Lower leg skin (tissue), 3 donors: Measurements from ENCODE around the gene SCAF4.

ENCODE experiments used
- POLR2A ChIP-seq, 2 donors: fragments of 450-650 bp; IDR thresholded peaks; one replicate each; pipeline ENCODE4 v1.6.1; 2016 to 2017; ENCODE audit warnings: antibody characterized with exemption in 2 of 2, mild to moderate bottlenecking in 1 of 2, moderate library complexity in 1 of 2
- TF ChIP-seq, protein P1 (sequence below), 3 donors: fragments of 450-650 bp; IDR thresholded peaks; one replicate each; pipeline ENCODE4 v1.5.1; 2016; ENCODE audit warnings: antibody characterized with exemption in 3 of 3, mild to moderate bottlenecking in 3 of 3, moderate library complexity in 2 of 3

DNA sequence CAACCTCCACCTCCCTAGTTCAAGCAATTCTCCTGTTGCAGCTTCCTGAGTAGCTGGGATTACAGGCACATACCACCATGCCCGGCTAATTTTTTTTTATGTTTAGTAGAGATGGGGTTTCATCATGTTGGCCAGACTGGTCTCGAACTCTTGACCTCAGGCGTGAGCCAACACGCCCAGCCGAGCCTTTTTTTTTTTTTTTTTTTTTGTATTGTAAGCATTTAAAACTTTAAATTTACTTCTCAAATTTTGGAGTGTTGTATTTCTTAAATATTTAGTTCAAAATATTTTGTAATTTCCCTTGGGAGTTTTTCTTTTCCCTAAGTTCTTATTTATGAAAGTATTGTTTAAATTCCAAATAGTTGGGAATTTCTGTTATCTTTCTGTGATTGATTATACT lies 9.2 kb upstream of the SCAF4 start:
- TF ChIP-seq, protein P1, sequence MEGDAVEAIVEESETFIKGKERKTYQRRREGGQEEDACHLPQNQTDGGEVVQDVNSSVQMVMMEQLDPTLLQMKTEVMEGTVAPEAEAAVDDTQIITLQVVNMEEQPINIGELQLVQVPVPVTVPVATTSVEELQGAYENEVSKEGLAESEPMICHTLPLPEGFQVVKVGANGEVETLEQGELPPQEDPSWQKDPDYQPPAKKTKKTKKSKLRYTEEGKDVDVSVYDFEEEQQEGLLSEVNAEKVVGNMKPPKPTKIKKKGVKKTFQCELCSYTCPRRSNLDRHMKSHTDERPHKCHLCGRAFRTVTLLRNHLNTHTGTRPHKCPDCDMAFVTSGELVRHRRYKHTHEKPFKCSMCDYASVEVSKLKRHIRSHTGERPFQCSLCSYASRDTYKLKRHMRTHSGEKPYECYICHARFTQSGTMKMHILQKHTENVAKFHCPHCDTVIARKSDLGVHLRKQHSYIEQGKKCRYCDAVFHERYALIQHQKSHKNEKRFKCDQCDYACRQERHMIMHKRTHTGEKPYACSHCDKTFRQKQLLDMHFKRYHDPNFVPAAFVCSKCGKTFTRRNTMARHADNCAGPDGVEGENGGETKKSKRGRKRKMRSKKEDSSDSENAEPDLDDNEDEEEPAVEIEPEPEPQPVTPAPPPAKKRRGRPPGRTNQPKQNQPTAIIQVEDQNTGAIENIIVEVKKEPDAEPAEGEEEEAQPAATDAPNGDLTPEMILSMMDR (IDR thresholded peaks at IDR 0.05): no peak
- no peak for TF ChIP-seq POLR2A (IDR thresholded peaks at IDR 0.05)
